HG03039 (cell line): ENCODE results near the gene ARHGEF11.

Experiments used
- ATAC-seq: cut with Tn5 transposase; IDR thresholded peaks from one replicate; pipeline ENCODE4 v1.9.1; 2021; ENCODE audit warnings: mild to moderate bottlenecking, moderate library complexity; ENCODE audit not compliant: unreplicated experiment

Gene ARHGEF11

GRCh38 chr1:157050836-157051235, 5.3 kb upstream of the ARHGEF11 start:
- ATAC-seq: no peak

GRCh38 chr1:157047062-157047410, 1.5 kb upstream of the ARHGEF11 start:
- no peak for ATAC-seq

- ATAC-seq: no peak
Measured at GRCh38 chr1:157044326-157044725, 1.2 kb downstream of the ARHGEF11 start.

- no peak for ATAC-seq
Measured at GRCh38 chr1:157043685-157044084, 1.9 kb downstream of the ARHGEF11 start.

- ATAC-seq: no peak
Measured at GRCh38 chr1:157042846-157043245, 2.7 kb downstream of the ARHGEF11 start.

GRCh38 chr1:157040802-157041201, 4.7 kb downstream of the ARHGEF11 start:
- ATAC-seq: no peak

- ATAC-seq: no peak
Measured at GRCh38 chr1:157035121-157035520, 10.4 kb downstream of the ARHGEF11 start.

- no peak for ATAC-seq
Measured at GRCh38 chr1:157034137-157034800, 11.3 kb downstream of the ARHGEF11 start.

GRCh38 chr1:157033357-157033876, 12.1 kb downstream of the ARHGEF11 start:
- ATAC-seq: no peak

- ATAC-seq: no peak
Measured at GRCh38 chr1:157032303-157032702, 13.2 kb downstream of the ARHGEF11 start.

GRCh38 chr1:157030728-157031127, 14.8 kb downstream of the ARHGEF11 start:
- ATAC-seq: no peak

GRCh38 chr1:157028674-157029073, 16.9 kb downstream of the ARHGEF11 start:
- no peak for ATAC-seq

GRCh38 chr1:157025856-157026255, 19.7 kb downstream of the ARHGEF11 start:
- no peak for ATAC-seq

GRCh38 chr1:157025385-157025784, 20.2 kb downstream of the ARHGEF11 start:
- no peak for ATAC-seq

- ATAC-seq: no peak
Measured at GRCh38 chr1:157021688-157022087, 23.9 kb downstream of the ARHGEF11 start.

- no peak for ATAC-seq
Measured at GRCh38 chr1:157019457-157019856, 26.1 kb downstream of the ARHGEF11 start.

GRCh38 chr1:157011845-157012244, 33.7 kb downstream of the ARHGEF11 start:
- ATAC-seq: no peak

- ATAC-seq: no peak
Measured at GRCh38 chr1:157008502-157008901, 37.0 kb downstream of the ARHGEF11 start.

GRCh38 chr1:157007306-157007705, 38.2 kb downstream of the ARHGEF11 start:
- no peak for ATAC-seq

GRCh38 chr1:157006676-157007075, 38.9 kb downstream of the ARHGEF11 start:
- no peak for ATAC-seq

- ATAC-seq: no peak
Measured at GRCh38 chr1:157005965-157006364, 39.6 kb downstream of the ARHGEF11 start.

- ATAC-seq: no peak
Measured at GRCh38 chr1:157004806-157005205, 40.7 kb downstream of the ARHGEF11 start.

GRCh38 chr1:157004327-157004726, 41.2 kb downstream of the ARHGEF11 start:
- no peak for ATAC-seq
